Panc1 (cell line): Measurements from ENCODE around the gene CKM. TPM values are rescaled to one million over a fixed set of nuclear protein-coding genes. Genes with fewer than 3 reads are reported as not detected.

Source experiments
- ATAC-seq: fragments of 200-7000 bp; cut with Tn5 transposase; 2 replicates; pipeline ENCODE4 v1.9.1; 2020; ENCODE audit warnings: mild to moderate bottlenecking, moderate library complexity
- BruUV-seq: library from RNA; stranded (reverse); fragments of 400-500 nt; replicated peaks from 2 replicates; lab custom pipeline; 2021; lab: Mats Ljungman, UMichigan
- CTCF ChIA-PET: fragments of 300-600 bp; sonication (Branson Sonifier 250); formaldehyde crosslinking; loops from one replicate; lab custom pipeline; 2022; ENCODE audit warnings: antibody characterized with exemption; lab: Charles Lee
- POLR2A ChIA-PET: fragments of 300-600 bp; sonication (Branson Sonifier 250); formaldehyde crosslinking; loops from one replicate; lab custom pipeline; 2022; ENCODE audit warnings: antibody characterized with exemption; lab: Charles Lee
- DNase-seq: peaks from one replicate; pipeline ENCODE4 v3.0.0-alpha.2; 2010; ENCODE audit warnings: low read depth, low spot score
- H3K27ac ChIP-seq: 2 replicates; pipeline ENCODE4 v1.5.1; 2011; ENCODE audit warnings: mild to moderate bottlenecking, low read length, inconsistent platforms
- H3K27me3 ChIP-seq: fragments of 200-500 bp; sonication (Bioruptor generic); 2 replicates; pipeline ENCODE4 v1.6.0; 2014; ENCODE audit warnings: low read length, inconsistent platforms; ENCODE audit not compliant: control insufficient read depth, insufficient read depth
- H3K36me3 ChIP-seq: fragments of 200-500 bp; sonication (Bioruptor generic); 2 replicates; pipeline ENCODE4 v1.5.1; 2014; ENCODE audit warnings: inconsistent platforms, mild to moderate bottlenecking, low read length, moderate library complexity; ENCODE audit not compliant: control insufficient read depth, insufficient read depth
- H3K4me1 ChIP-seq: 2 replicates; pipeline ENCODE4 v1.5.1; 2011; ENCODE audit warnings: inconsistent platforms, mild to moderate bottlenecking, low read length, moderate library complexity; ENCODE audit not compliant: control insufficient read depth, insufficient read depth
- H3K4me3 ChIP-seq, 2 experiments: 2 replicates each; pipeline ENCODE4 v1.5.1; 2011 to 2012; ENCODE audit warnings: low read depth in 2 of 2, low read length in 2 of 2, mild to moderate bottlenecking in 2 of 2, inconsistent platforms in 1 of 2, moderate library complexity in 1 of 2
- H3K9me3 ChIP-seq: fragments of 200-500 bp; sonication (Bioruptor generic); 2 replicates; pipeline ENCODE4 v1.5.1; 2014; ENCODE audit warnings: low read depth, mild to moderate bottlenecking, inconsistent platforms, low read length, moderate library complexity; ENCODE audit not compliant: control insufficient read depth, insufficient read depth
- POLR2AphosphoS5 ChIP-seq: IDR thresholded peaks from 2 replicates; pipeline ENCODE4 v1.6.1; 2012; ENCODE audit warnings: mild to moderate bottlenecking, low read depth, low read length, moderate library complexity
- SIN3A ChIP-seq: IDR thresholded peaks from 2 replicates; pipeline ENCODE4 v1.6.1; 2012; ENCODE audit warnings: low read depth, mild to moderate bottlenecking, low read length, moderate library complexity, borderline replicate concordance; ENCODE audit not compliant: insufficient read depth
- TCF7L2 ChIP-seq: IDR thresholded peaks from 2 replicates; pipeline ENCODE4 v1.6.1; 2011; ENCODE audit warnings: mild to moderate bottlenecking, low read depth, low read length, inconsistent platforms
- in situ Hi-C: cut with HindIII; loops from 2 replicates; pipeline ENCODE4 v1.10.0; 2016; ENCODE audit warnings: low sequenced_read_pairs, low pct_unique_long_range_greater_than_20kb
- intact Hi-C: fragments of 100-400 bp; cut with micrococcal nuclease; formaldehyde crosslinking; loops from one replicate; pipeline ENCODE4 v1.10.0; 2022; ENCODE audit not compliant: unreplicated experiment
- total RNA-seq: library from RNA; stranded (reverse); gene quantifications from one replicate; pipeline ENCODE4 v1.2.1, GENCODE V29; 2021; ENCODE audit not compliant: unreplicated experiment
- TF ChIP-seq, protein P1 (sequence below), 2 experiments: IDR thresholded peaks; 2 replicates each; pipeline ENCODE4 v1.6.1; 2011 to 2012; ENCODE audit warnings: low read depth in 2 of 2, control low read depth in 1 of 2, low read length in 1 of 2, mild to moderate bottlenecking in 1 of 2, moderate library complexity in 1 of 2; ENCODE audit not compliant: insufficient read depth in 1 of 2
- TF ChIP-seq, protein P2 (sequence below): fragments of 450-650 bp; IDR thresholded peaks from 2 replicates; pipeline ENCODE4 v1.5.1; 2017; ENCODE audit warnings: mild to moderate bottlenecking

CKM gene
- total RNA-seq, 1 experiment from 2014 or later, result not detected

DNA sequence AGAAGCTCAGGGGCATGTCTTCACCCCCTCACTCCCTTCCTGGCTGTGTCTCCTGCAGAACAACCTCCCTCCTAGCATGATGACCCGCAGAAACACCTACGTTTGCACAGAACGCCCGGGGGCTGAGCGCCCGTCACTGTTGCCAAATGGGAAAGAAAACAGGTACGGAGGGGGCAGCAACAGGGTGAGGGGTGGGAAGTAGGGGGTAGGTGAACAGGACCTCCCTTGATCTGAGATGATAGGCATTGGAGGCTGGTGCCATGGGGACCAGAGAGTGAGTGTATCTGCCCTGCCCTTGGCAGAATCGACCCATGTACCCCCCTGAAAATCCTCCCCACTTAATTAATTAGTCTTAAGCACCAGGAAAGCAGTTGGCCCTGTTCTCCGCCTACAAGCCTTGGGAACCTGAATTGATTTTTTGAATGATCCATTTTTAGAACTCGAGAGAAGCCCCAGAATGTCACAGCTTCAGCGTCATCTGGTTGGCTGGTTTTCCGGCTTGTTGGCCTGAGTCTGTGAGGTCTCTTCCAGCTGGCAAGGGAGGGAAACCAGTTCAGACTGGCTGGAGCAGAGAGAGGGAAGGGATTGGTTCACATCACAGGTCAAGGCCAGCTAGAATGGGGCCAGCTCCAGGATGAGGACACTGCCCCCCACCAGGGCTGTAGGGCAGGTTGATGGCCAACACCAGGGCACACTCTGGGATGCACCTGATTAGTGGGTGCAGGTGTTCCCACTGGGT is 28.2 kb downstream of the CKM start:
- Histone ChIP-seq H3K4me1 (no peaks in the 10 kb centered on the region), H3K4me3 (no peak overlapping the region), H3K36me3 (no peaks in the 10 kb centered on the region), H3K9me3 (no peaks in the 10 kb centered on the region), H3K27me3 (no peaks in the 10 kb centered on the region), H3K27ac (no peak overlapping the region)
- ATAC-seq, result no peak
- ChIA-PET CTCF (no interaction called here), POLR2A (no interaction called here)
- DNase-seq, result no peak
- TF ChIP-seq POLR2AphosphoS5, result no peak
- no TSS peak for BruUV-seq
- in situ Hi-C loops (no loop called here), intact Hi-C loops (no loop called here)

DNA sequence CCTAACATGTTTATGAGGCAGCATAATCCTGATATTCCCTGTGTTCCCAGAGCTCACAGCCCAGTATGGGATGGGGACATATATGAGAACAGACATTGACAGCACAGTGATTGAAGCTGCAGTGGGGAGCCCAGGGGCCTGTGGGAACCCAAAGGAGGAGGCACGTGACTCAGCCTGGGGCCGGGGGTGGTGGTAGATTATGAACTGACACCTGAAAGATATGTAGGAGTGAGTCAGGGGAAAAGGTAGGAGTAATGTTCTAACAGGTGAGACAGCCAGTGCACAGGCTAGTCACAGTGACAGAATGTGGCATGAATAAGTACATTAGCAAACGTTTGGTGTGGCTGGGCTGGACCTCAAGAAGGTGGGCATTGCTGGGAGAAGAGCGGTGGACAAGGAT is 29.0 kb downstream of the CKM start:
- Histone ChIP-seq H3K4me1 (no peaks in the 10 kb centered on the region), H3K27me3 (no peaks in the 10 kb centered on the region), H3K9me3 (no peaks in the 10 kb centered on the region), H3K27ac (no peak overlapping the region), H3K4me3 (no peak overlapping the region), H3K36me3 (no peaks in the 10 kb centered on the region)
- no TSS peak for BruUV-seq
- DNase-seq (no peak), ATAC-seq (no peak)
- intact Hi-C loops, result no loop called here
- CTCF ChIA-PET, result no interaction called here
- TF ChIP-seq, protein P1, sequence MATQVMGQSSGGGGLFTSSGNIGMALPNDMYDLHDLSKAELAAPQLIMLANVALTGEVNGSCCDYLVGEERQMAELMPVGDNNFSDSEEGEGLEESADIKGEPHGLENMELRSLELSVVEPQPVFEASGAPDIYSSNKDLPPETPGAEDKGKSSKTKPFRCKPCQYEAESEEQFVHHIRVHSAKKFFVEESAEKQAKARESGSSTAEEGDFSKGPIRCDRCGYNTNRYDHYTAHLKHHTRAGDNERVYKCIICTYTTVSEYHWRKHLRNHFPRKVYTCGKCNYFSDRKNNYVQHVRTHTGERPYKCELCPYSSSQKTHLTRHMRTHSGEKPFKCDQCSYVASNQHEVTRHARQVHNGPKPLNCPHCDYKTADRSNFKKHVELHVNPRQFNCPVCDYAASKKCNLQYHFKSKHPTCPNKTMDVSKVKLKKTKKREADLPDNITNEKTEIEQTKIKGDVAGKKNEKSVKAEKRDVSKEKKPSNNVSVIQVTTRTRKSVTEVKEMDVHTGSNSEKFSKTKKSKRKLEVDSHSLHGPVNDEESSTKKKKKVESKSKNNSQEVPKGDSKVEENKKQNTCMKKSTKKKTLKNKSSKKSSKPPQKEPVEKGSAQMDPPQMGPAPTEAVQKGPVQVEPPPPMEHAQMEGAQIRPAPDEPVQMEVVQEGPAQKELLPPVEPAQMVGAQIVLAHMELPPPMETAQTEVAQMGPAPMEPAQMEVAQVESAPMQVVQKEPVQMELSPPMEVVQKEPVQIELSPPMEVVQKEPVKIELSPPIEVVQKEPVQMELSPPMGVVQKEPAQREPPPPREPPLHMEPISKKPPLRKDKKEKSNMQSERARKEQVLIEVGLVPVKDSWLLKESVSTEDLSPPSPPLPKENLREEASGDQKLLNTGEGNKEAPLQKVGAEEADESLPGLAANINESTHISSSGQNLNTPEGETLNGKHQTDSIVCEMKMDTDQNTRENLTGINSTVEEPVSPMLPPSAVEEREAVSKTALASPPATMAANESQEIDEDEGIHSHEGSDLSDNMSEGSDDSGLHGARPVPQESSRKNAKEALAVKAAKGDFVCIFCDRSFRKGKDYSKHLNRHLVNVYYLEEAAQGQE (IDR thresholded peaks at IDR 0.05; ENCODE audit: insufficient read depth in 1 of 2, low read depth in 2 of 2, low read length in 1 of 2), result no peak
- TF ChIP-seq, protein P2, sequence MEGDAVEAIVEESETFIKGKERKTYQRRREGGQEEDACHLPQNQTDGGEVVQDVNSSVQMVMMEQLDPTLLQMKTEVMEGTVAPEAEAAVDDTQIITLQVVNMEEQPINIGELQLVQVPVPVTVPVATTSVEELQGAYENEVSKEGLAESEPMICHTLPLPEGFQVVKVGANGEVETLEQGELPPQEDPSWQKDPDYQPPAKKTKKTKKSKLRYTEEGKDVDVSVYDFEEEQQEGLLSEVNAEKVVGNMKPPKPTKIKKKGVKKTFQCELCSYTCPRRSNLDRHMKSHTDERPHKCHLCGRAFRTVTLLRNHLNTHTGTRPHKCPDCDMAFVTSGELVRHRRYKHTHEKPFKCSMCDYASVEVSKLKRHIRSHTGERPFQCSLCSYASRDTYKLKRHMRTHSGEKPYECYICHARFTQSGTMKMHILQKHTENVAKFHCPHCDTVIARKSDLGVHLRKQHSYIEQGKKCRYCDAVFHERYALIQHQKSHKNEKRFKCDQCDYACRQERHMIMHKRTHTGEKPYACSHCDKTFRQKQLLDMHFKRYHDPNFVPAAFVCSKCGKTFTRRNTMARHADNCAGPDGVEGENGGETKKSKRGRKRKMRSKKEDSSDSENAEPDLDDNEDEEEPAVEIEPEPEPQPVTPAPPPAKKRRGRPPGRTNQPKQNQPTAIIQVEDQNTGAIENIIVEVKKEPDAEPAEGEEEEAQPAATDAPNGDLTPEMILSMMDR, result no peak
- TF ChIP-seq POLR2AphosphoS5 (no peak), SIN3A (no peak), TCF7L2 (no peak)
- POLR2A ChIA-PET, result no interaction called here
- in situ Hi-C loops, result no loop called here

DNA sequence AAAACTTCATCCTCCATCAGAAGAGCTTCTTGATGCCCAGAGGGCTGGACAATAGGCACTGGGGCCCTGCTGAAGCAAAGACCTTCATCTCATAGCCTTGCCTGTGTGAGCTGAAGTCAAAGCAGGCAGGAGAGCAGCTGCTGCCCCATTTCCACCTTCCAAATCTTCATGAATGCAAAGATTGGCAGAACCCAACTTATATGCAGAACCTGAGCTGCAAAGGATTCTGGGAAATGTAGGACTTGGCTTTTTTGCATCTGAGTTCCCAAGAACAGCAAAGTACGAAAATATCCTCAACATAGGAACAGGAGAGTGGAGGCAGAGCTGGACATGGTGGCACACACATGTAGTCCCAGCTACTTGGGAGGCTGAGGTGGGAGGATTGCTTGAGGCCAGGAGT is 30.8 kb downstream of the CKM start:
- H3K4me1 ChIP-seq, result no peaks in the 10 kb centered on the region
- no peaks in the 10 kb centered on the region for H3K9me3 ChIP-seq
- intact Hi-C loops (no loop called here), in situ Hi-C loops (no loop called here)
- no peaks in the 10 kb centered on the region for H3K27me3 ChIP-seq
- no peak overlapping the region for H3K4me3 ChIP-seq
- POLR2A ChIA-PET, result interaction anchor here (0.5 kb wide), 1 partner anchor 147 kb away, joined by 3 read pairs; no protein-coding TSS in a partner anchor
- DNase-seq (no peak), ATAC-seq (no peak)
- no peak overlapping the region for H3K27ac ChIP-seq
- H3K36me3 ChIP-seq, result no peaks in the 10 kb centered on the region
- TF ChIP-seq TCF7L2 (no peak), POLR2AphosphoS5 (no peak), SIN3A (no peak)
- TF ChIP-seq, protein P2, result no peak
- TF ChIP-seq, protein P1 (IDR thresholded peaks at IDR 0.05; ENCODE audit: insufficient read depth in 1 of 2, low read depth in 2 of 2, low read length in 1 of 2), result no peak
- BruUV-seq, result no TSS peak
- CTCF ChIA-PET, result no interaction called here
